Activated CD4-positive, alpha-beta T cell treated with anti-CD3 and anti-CD28 coated beads, Interleukin-2, amount 10 ng/mL, durations not matched to agents 24 days and 14 days (primary cell): ENCODE measurements around the gene MGMT. TPM values are rescaled to one million over a fixed set of nuclear protein-coding genes. Genes with fewer than 3 reads are reported as not detected.
A peak's percentile ranks its signal among the peaks of the same experiment; 100 is the strongest.

Source experiments
- DNase-seq: peaks from one replicate; pipeline ENCODE4 v3.0.0; 2022
- H3K27ac Mint-ChIP-seq: one replicate; pipeline ENCODE4 v1.8.0; 2022; ENCODE audit warnings: mild to moderate bottlenecking, mixed read lengths
- H3K27me3 Mint-ChIP-seq: one replicate; pipeline ENCODE4 v1.8.0; 2022; ENCODE audit warnings: mixed read lengths
- H3K36me3 Mint-ChIP-seq: one replicate; pipeline ENCODE4 v1.8.0; 2022; ENCODE audit warnings: low read depth, mild to moderate bottlenecking, mixed read lengths
- H3K4me1 Mint-ChIP-seq: one replicate; pipeline ENCODE4 v1.8.0; 2021; ENCODE audit warnings: mixed read lengths
- H3K4me3 Mint-ChIP-seq: one replicate; pipeline ENCODE4 v1.8.0; 2022; ENCODE audit warnings: mild to moderate bottlenecking, moderate library complexity, mixed read lengths
- H3K9me3 Mint-ChIP-seq: one replicate; pipeline ENCODE4 v1.8.0; 2021; ENCODE audit warnings: mixed read lengths
- intact Hi-C: fragments of 100-400 bp; cut with micrococcal nuclease; formaldehyde crosslinking; loops from one replicate; pipeline ENCODE4 v1.15.1; 2023
- total RNA-seq: library from RNA; stranded (reverse); gene quantifications from 2 replicates; pipeline ENCODE4 v1.2.3, GENCODE V29; 2022

MGMT gene
- total RNA-seq, 1 donor from 2014 or later, result 19.5 TPM

DNA sequence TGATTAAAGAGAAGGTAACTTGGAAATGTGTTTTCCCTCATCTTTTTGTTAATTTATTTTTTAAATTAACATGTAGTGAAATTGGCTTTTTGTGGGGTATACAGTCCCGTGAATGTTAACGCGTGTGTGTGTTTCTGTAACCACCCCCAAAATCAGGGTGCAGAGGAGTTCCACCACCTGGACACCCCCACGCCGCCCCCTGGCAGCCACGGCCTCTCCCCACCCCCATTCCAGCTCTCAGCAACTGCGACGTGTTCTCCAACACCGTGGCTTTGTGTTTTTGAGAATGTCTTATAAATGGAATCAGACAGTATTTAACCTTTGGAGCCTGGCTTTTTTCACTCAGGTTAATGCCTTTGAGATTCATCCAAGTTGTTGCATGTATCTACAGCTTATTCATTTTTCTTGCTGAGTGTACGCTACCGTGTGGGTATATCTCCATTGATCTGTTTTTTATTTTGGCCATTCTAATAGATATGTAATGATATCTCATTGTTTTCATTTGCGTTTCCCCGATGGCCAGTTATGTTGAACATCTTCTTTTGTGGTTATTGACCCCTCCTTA lies 278.2 kb downstream of the MGMT start:
- intact Hi-C loops, result no loop called here
- Mint-ChIP-seq H3K9me3 (peaks cover 22% of the 10 kb centered on the region), H3K27ac (no peak overlapping the region), H3K4me3 (no peak overlapping the region), H3K27me3 (no peaks in the 10 kb centered on the region), H3K36me3 (no peaks in the 10 kb centered on the region), H3K4me1 (no peaks in the 10 kb centered on the region)
- DNase-seq, result no peak

DNA sequence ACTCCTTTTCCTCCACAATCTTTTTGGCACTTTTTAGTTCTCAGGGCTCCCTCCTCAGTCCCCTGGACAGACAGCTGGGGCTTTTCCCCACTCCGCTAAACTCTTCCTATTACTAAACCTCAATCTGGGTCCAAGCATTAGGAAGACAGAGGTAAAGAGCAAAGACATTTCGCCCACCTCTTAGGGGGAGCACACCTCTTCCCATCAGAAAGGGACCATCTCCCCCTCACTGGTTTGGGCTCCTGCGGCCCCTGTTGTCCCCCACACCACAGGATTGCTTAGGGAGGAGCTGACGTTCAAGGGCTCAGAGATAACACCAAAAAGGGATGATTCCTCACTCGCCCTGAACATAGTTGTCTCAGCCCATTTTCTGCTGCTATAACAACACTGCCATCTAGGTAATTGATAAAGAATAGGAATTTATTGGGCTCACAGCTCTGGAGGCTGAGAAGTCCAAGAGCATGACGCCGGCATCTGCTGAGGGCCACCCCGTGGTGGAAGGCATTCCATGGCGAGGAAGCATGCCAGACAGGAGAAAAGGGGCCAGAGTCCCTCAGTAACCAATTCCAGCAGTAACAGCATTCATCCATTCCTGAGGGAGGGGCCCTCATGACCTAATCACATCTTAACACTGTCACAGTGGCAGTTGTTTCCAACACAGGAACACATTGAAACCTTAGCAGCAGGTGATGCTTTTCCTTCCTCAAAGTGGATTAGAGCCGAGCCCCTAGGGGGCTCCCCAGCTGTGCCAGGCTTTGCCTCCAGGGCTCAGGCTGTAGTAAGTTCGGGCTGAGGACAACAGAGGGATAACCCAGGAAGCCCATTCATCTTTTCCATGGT lies 287.4 kb downstream of the MGMT start:
- Mint-ChIP-seq H3K4me3 (no peak overlapping the region), H3K27me3 (peaks cover 2% of the 10 kb centered on the region), H3K36me3 (no peaks in the 10 kb centered on the region), H3K27ac (no peak overlapping the region), H3K4me1 (peaks cover 7% of the 10 kb centered on the region), H3K9me3 (peaks cover under 1% of the 10 kb centered on the region)
- peak; percentile 23 for DNase-seq
- intact Hi-C loops, result no loop called here

DNA sequence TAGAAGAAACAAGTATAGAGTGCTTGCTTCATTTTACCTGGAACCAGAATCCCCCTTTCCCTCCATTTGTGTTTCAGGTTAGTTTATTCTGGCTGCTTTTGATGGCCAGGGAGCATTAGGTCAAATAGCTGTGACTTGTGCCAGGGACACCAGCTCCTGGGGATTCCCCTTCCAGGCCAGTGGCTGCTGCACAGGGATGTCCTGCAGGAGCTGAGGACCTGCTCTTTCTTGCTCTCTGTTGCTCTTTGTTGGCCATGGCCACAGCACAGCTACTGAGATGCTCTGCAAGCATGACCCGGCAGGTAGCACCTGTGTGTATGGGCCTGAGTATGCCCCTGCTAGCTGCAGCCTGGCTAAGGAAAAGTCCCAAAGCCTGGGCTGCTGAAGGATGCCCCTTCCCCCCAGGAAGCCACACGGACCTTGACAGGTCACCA lies 288.1 kb downstream of the MGMT start:
- H3K4me1 Mint-ChIP-seq, result peaks cover 7% of the 10 kb centered on the region
- peaks cover 2% of the 10 kb centered on the region for H3K27me3 Mint-ChIP-seq
- no peaks in the 10 kb centered on the region for H3K9me3 Mint-ChIP-seq
- intact Hi-C loops, result no loop called here
- no peak overlapping the region for H3K4me3 Mint-ChIP-seq
- no peaks in the 10 kb centered on the region for H3K36me3 Mint-ChIP-seq
- no peak overlapping the region for H3K27ac Mint-ChIP-seq
- DNase-seq, result peak; percentile 37

DNA sequence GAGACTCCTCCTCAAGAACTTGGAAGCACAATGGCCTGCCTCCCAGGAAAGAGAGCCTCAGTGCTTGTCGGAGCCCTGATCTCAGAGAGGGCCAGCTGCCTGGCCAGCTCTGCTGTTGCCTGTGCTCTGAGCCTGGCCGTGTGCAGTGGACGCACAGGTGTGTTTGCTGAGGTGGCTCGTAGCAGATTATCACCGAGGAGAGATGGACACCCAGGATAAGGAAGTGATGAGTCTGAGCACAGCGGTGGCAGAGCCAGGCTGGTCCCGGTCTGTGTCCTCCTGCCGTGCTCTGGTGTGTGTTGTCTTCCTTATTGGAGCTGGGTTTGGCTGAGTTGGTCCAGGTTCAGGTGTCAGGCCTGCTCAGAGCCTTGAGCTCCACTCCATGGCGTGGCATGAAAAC lies 288.6 kb downstream of the MGMT start:
- Mint-ChIP-seq H3K27ac (no peak overlapping the region), H3K36me3 (no peaks in the 10 kb centered on the region), H3K9me3 (no peaks in the 10 kb centered on the region), H3K4me1 (peaks cover 7% of the 10 kb centered on the region), H3K27me3 (peaks cover 2% of the 10 kb centered on the region), H3K4me3 (no peak overlapping the region)
- intact Hi-C loops, result no loop called here
- peak; percentile 44 for DNase-seq

DNA sequence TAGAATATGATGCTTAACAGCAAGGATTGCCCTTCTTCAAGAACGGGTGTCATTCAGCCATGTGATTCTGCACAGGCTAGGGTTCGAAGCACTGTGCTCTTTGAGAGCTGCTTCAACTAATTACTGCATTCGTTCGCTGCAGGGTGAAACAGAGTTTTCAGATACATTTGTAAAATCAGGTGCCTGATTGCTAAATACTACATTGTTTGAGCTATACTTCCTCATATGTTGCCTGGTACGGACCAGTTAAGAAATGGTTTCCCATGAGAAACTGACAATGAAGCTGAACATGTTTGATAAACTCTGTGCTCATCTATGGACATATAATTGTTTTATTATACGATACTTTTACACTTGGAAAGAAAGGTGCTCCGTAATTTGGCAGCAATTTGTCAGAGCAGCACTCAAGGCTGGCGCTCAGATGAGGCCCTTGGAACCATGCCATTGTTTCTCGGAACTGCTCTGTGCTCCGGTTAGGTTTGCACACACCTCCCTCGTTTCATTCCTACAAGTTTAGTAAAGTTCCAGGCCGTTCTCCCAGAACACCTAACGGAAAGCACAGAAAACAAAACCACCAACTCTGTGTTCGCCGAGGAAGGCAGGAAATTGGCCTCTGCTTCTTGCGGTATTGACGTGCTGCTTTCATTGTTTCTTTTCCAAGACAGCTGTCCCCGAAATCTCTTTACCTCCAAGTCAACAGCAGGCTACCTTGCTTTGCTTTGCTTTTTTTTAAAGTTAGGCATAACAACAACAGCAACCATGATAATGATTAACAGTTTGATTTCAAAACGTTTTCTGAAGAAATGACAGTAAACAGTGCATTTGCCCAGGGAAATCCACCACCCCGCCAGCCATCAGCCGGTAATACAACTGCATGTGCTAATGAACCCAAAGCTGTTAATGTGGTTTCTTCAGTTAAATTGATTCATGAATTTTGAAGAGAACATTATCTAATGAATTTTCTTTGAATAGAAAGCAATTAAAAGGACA lies 290.2 kb downstream of the MGMT start:
- Mint-ChIP-seq H3K27ac (no peak overlapping the region), H3K4me1 (peaks cover 7% of the 10 kb centered on the region), H3K9me3 (no peaks in the 10 kb centered on the region), H3K27me3 (no peaks in the 10 kb centered on the region), H3K36me3 (no peaks in the 10 kb centered on the region), H3K4me3 (peak overlapping the region; percentile 37)
- DNase-seq, result peak; percentile 64
- intact Hi-C loops, result no loop called here

DNA sequence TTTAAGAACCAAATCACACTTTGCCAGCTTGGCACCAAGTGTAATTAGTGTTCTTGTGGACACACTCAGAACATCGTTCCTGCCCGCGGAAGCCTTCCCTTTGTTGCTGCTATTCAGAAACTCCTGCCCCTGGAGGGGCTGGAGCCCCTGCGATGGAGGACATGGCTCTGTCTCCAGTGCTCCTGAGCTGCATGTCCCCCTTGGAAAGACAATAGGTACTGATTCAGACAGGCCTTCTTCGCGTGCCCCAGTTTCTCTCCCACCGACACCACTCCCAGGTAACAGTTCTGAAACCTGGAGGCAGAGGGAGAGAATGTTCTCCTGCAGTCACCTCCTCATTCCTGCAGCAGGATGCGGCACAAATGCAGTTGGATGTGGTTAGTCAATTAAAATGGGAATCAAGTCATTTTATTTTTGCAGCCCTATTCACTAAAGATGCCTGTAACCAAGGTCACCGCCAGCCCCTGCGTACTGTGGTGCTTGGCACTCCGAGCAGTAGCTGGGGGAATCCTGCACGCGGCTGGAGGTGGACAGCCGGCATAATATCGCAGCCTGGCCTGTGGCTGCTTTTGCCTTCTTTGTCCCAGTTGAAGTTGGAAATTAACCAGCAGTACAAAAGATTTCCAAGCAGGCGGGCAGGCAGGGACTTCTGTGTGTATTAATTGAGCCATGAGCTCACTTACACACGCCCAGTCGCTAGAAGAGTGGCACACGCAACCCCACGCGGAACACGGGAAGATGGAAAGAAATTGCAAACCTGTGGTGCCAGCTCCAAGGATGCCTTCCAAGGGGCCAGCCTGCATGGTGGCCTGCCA lies 291.4 kb downstream of the MGMT start:
- Mint-ChIP-seq H3K4me3 (no peak overlapping the region), H3K36me3 (no peaks in the 10 kb centered on the region), H3K9me3 (no peaks in the 10 kb centered on the region), H3K4me1 (peaks cover 7% of the 10 kb centered on the region), H3K27me3 (no peaks in the 10 kb centered on the region), H3K27ac (no peak overlapping the region)
- intact Hi-C loops, result no loop called here
- peak; percentile 41 for DNase-seq

DNA sequence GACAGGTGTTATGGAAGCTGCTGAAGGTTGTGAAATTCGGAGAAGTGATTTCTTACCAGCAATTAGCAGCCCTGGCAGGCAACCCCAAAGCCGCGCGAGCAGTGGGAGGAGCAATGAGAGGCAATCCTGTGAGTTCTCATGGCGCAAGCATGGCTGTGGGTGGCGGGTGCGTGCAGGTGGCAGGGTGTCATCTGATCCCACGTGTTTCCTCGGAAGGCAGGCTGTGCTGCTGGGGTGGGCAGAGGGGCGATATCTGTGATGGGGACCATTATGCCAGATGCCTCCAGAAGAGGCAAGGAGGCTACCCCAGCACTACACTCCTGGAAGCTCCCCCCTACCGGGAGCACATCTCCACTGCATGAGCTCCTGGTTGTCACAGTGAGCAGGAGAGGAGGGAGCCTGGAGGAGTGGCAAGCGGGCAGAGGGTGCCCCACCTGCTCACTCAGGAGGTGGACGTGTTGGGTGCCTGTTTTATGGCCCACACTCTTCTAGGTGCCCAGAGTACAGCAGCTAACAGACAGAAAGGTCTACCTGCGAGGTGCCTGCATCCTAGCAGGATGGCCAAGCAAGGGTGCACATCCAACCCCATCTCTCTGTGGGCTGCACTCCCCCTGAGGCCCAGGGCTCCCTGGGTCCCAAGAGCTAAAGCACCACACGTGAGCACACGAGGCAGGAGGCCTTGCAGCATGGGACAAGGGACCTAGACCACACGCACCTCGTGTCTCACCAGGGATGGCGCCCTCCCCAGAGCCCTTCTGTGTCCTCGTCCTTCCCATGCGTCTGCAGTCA lies 292.4 kb downstream of the MGMT start:
- no peak overlapping the region for H3K4me3 Mint-ChIP-seq
- DNase-seq, result peak; percentile 35
- H3K4me1 Mint-ChIP-seq, result peaks cover 7% of the 10 kb centered on the region
- H3K27ac Mint-ChIP-seq, result no peak overlapping the region
- H3K36me3 Mint-ChIP-seq, result no peaks in the 10 kb centered on the region
- intact Hi-C loops, result no loop called here
- no peaks in the 10 kb centered on the region for H3K9me3 Mint-ChIP-seq
- no peaks in the 10 kb centered on the region for H3K27me3 Mint-ChIP-seq

DNA sequence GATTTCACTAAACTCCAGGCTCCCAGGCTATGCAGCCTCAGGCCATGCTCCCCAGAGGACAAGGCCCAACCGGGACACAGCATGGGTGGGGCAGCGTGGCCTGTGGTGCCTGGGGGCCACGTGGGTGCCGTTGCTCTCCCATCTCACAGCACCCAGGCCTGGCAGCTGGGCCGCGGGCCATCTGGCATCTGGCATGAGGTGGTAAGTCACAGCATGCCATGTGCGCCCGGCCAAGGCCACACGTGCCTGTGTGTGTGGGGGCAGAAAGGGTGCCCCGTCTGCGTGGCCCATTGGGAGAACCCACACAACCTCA lies 292.9 kb downstream of the MGMT start:
- intact Hi-C loops, result no loop called here

DNA sequence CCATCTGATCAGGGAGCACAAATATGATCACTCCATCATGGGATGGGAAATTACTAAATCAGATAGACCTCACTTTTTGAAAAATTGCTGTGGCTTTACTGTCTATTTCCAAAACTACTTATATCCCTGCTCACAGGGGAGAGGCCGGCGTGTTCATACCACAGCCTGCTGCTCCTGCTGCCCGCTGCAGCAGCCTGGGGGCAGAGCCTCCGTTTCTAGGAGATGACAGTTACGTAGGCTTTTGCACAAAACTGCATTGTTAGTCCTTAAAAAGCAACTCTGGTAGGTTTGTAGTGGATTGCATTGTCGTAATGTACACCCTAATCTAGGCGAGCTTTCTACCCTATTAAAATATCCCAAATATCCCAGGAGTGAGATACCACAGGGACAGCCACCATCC lies 293.4 kb downstream of the MGMT start:
- Mint-ChIP-seq H3K27me3 (no peaks in the 10 kb centered on the region), H3K4me3 (no peak overlapping the region), H3K27ac (no peak overlapping the region), H3K9me3 (no peaks in the 10 kb centered on the region), H3K4me1 (peaks cover 7% of the 10 kb centered on the region), H3K36me3 (no peaks in the 10 kb centered on the region)
- no peak for DNase-seq
- intact Hi-C loops, result no loop called here

More for the DNA sequence above, 292.9 kb downstream of the MGMT start:
- no peaks in the 10 kb centered on the region for H3K9me3 Mint-ChIP-seq
- peaks cover 7% of the 10 kb centered on the region for H3K4me1 Mint-ChIP-seq
- peak; percentile 35 for DNase-seq
- no peaks in the 10 kb centered on the region for H3K27me3 Mint-ChIP-seq
- H3K4me3 Mint-ChIP-seq, result no peak overlapping the region
- no peak overlapping the region for H3K27ac Mint-ChIP-seq
- H3K36me3 Mint-ChIP-seq, result no peaks in the 10 kb centered on the region

DNA sequence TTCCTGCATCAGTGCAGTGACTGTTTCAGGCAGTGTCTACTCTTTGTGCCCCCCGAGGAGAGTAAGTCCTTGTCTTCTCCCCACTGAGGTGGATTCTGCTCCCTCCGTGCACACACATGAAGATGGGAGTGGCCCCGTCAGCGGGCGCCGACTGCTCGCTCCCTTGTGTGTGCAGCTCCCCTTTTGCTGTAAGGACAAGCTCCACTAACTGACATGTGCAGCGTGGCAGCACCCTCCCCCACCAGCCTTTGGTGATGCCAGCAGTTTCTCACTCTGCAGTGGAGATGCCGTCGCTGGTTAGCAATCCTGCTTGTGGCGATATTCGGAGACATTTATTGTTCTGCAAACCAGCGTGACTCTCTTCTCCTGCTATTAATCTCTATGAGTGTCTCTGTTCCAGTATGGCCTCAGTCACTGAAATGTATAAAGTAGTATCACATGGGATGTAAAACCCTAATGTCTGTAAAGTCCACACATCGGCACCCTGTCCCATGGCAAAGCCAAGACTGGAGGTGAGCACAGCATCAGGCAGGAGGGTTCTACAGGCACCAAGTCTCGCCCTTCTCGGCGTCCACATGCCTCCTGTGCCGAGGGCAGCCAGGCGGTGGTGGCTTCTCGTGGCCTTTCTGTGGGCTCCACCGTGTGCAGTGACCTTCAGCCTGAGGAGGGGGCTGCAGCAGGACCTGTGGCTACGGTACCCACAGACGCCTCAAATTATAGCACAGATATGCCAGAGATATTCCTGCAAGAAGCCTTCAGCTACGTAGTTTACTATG lies 294.3 kb downstream of the MGMT start:
- intact Hi-C loops, result no loop called here
- H3K36me3 Mint-ChIP-seq, result no peaks in the 10 kb centered on the region
- H3K27me3 Mint-ChIP-seq, result no peaks in the 10 kb centered on the region
- no peak overlapping the region for H3K27ac Mint-ChIP-seq
- peaks cover 7% of the 10 kb centered on the region for H3K4me1 Mint-ChIP-seq
- DNase-seq, result no peak
- H3K4me3 Mint-ChIP-seq, result no peak overlapping the region
- H3K9me3 Mint-ChIP-seq, result no peaks in the 10 kb centered on the region

DNA sequence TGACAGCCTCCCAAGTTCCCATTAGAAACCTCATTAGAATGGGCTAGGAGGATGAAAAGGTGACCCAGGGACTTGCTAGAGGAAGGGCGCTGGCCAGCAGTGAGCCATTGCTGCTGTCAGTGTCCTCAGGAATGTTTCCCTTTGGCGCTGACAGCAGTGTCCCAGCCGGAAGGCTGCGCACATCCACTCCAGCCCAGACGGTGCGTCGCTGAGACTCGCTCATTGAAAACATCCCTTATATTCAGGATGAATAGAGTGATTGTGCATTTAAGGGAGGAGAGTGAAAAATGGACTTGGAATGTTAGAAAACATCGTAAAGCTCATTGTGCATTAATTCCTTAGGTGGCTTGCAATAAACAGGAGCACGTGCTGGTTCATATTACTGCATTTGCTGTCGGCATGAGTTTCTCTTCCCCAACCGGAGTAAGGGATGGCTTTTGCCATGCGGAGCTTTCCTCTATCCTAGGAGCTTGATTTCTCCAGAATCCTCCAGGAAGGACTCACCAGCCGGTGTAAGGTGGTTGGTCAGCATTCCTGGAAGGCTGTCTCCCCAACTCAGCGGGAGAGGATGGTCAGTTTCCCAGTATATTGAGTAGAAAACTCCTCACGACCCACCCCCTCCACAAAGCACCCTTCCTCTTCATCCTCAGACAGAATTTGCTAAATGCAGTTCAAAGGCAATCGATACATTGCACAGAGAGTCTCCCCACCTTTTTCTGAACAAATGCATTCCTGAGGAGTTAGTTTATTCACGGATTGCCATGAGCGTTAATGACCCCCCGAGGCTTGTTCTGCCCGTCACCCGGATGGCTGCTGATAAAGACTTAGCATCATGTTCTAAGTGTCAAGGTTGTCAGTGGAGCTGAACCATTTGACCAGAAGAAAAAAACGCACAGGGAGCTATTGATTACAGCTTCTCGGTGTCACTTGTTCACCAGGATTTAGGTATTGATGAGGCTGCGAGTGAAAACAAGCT lies 295.2 kb downstream of the MGMT start:
- Mint-ChIP-seq H3K27ac (no peak overlapping the region), H3K4me1 (peaks cover 4% of the 10 kb centered on the region)
- DNase-seq, result no peak

More for the DNA sequence above, 295.2 kb downstream of the MGMT start:
- H3K36me3 Mint-ChIP-seq, result no peaks in the 10 kb centered on the region
- no peak overlapping the region for H3K4me3 Mint-ChIP-seq
- H3K27me3 Mint-ChIP-seq, result no peaks in the 10 kb centered on the region
- intact Hi-C loops, result no loop called here
- no peaks in the 10 kb centered on the region for H3K9me3 Mint-ChIP-seq
